HG02981 (cell line): Measurements from ENCODE around the gene FNDC5.

Experiments
- ATAC-seq: cut with Tn5 transposase; IDR thresholded peaks from one replicate; pipeline ENCODE4 v1.9.1; 2021; ENCODE audit warnings: mild to moderate bottlenecking, moderate library complexity; ENCODE audit not compliant: unreplicated experiment

Gene FNDC5

DNA sequence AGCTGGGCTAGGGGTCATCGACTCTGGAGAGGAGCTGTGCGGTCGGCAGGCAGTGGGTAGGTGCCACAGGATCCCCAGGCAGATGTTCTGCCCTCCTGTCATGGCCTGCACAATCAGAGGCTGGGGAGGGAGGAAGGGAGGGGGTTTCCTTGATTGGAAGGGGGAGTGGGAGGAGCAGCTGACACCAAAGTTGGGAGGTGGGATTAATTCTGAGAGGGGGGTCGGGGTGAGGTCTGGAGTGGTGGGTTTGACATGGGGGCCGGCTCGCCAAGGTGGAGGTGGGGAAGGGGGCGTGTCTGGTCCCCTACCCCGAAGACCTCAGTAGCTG, 14.9 kb upstream of the FNDC5 start:
- no peak for ATAC-seq

DNA sequence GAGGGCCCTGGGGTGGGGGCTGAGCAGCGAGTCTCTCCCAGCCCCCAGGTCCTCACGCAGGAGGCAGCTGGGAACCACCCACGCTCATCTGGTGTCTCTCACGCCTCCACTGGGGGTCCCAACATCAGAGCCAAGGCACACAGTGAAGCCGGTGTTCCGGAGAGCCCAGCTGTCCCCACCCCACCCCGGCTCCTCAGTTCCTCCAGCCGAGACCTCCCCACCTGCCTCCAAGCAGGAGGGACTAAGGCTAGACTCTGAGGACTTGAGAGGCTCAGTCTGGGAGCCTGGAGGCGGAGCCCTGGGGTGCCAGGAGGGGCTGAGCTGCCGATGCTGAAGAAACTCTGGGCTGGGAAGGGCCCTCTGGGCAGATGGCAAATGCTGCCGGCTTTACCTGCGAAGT, 14.0 kb upstream of the FNDC5 start:
- no peak for ATAC-seq

DNA sequence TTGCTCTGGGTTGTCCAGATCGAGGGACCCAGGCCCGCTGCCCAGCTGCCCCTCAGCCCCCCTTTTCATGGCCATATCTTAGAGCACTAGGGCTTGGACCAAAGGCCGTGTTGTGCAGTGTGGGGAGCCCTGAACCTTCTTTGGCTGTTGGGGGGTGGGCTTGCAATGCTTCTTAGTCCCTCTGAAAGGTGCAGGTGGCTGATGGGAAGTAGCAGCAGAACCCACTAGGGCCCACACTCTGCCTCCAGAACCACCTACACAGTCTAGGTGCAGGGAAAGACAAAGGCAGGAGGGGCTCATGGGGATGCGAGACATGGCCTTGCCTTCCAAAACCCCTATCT, 13.3 kb upstream of the FNDC5 start:
- no peak for ATAC-seq

DNA sequence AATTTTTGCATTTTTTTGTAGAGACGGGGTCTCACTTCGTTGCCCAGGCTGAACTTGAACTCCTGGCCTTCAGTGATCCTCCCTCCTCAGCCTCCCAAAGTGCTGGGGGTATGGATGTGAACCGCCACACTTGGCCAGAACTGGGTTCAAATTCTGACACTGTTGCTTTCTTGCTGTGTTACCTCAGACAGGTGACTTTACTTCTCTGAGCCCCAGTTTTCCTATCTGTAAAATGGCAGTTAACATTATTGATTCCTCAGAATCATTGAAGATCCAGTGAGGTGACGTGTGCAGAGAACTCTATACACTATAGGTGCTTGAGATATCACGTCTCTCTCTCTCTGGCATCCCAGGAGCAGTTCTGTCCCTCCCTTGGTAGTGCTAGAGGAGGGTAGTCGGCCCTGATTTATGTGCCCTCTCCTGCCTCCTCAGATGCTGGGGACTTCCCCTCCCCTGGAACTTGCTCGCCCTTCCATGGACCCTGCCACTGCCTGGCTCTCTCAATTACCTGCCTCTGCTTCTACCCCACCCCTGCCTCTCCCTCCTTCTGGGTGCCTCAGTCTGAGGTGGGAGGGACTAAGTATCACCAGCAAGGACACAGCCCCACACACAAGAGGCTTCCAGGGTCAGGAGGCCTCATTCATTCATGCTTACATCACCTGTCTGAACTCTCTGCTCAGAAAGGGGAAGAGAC, 12.8 kb upstream of the FNDC5 start:
- no peak for ATAC-seq

DNA sequence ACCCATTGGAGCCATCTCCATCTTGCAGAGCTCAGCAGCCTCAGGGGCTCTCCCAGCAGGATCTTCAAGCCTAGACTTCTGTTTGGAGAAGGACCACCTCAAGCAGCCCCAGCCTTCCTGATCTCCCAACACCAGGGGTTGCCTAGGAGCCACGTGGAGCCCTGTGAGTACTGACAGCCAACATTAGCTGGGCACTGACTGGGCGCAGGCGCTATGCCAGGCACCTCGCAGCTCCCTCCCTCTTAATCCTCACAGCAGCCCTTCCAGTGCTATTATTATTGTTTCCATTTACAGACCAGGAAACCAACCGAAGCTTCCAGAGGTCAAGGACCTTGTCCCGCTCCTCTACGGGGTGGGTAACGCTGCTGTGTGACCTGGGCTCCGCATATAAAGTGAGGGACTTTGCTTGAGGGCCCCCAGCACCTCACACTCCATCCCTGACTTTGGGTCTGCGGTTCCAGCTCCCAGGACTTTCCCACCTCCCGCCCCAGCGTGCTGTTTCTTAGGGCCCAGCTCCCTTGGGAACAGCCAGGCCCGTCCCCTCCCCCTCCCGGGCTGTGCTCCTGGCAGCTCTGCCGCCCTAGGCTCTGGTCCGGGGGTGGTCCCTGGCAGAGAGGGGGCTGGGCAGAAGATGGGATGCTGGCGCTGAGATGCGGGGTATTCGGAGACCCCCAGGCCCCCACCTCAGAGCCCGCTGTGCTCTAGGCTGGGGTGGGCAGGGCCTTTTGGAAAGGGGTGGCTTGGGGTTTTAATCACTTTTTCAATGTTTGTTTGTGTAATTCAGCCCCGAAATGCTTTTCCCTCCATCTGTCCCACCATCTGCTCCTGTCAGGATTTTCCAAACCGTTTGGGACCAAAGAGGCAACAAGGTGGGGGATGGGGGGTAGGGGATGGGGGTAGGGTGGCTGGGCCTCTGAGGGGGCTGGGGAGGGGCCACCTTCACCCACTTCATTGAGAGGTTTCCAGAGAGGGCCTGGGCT, 11.4 kb upstream of the FNDC5 start:
- ATAC-seq = no peak

DNA sequence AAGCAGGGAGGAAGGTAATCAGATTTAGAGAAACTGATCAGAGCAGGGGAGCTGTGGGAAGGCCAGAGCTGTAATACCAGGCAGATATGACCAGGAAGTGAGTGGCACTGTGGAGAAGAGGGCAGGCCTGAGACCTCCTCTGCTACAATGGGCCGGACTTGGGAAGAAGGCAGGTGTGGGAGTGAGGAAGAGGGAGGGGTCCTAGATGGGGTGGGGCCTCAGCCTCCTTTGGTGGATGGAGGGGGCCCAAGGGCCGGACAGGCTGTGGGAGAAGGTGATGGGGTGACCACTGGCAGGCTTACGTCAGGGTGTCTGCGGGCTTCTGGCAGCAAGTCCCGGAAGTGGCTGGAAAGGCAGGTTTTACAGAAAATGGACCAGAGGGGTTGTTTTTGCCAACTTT, 10.6 kb upstream of the FNDC5 start:
- no peak for ATAC-seq

DNA sequence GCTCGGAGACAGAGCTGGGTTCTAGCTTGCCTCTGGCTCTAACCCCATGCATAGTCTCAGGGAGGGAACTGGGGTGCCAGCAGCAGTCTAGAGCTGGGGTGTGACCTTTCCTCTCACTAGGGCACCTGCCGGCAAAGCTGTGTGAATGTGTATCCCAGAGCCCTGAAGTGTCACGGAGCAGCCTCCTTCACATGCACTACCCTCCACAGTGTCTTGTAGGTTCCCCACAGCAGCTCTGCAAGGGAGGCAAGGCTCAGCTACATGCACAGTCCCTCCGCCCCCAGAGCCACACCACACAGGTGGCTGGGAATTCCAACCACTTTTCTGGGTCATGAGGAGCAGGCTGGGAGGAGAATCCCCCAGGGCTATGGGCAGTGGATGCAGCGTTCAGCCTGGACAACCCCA, 7.9 kb upstream of the FNDC5 start:
- no peak for ATAC-seq

DNA sequence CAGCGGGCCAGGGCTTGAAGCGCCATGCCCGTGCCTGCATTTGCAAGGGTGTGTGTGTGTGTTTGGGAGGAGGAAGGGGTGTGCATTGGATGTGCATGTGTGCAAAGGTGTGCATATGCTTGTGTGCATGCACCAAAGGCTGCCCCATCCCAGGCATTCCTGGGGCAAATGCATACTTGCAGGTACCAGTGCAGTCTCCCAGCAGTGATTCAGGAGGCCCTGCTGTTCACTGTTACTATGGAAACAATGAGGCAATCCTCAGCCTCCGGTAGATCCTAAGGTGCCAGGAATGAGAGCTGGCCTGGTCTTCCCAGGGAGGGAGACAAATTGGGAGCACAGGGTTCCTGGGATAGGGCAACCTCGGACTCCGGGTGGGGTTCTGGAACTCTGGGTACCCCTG, 7.5 kb upstream of the FNDC5 start:
- ATAC-seq = no peak

DNA sequence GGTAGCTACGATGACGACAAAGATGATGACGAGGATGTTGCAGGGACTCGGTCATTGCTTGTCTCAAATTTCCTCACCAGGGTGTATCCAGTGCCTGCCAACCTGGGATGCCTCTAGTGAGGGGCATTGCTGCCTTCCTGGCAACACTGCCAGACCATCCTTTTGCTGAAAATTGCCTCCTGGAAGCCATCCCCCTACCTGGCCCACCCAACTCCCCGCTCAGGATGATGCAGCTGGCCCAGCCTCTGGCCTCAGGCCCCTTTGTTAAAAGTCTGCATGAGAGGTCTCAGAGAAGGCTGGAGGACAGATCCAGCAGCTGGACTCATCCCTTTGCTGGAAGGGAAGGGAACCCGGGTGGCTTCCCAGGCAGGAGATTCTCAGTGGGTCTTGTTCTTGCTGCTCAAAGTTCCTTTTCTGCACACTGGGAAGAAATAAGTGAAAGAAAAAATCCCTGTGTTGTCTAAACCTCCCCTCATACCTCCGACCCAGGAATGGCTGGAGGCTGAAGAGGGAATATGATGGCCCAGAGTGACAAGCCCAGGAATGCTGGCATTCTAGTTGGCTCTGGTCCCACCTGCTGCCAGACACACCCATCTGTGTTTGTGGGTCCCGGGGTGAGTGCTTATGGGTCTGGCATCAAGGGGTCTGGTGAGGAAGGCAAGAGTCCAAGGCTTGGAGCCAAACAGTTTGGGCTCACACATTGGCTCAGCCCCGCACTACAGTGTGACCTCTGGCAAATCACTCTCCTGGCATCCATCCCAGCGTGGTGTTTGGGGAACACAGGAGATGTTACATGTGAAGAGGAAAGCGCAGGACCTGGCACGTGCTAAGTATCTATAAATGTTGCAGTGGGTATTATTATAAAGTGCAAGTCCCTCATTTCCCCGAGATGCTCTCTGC, 6.7 kb upstream of the FNDC5 start:
- no peak for ATAC-seq

DNA sequence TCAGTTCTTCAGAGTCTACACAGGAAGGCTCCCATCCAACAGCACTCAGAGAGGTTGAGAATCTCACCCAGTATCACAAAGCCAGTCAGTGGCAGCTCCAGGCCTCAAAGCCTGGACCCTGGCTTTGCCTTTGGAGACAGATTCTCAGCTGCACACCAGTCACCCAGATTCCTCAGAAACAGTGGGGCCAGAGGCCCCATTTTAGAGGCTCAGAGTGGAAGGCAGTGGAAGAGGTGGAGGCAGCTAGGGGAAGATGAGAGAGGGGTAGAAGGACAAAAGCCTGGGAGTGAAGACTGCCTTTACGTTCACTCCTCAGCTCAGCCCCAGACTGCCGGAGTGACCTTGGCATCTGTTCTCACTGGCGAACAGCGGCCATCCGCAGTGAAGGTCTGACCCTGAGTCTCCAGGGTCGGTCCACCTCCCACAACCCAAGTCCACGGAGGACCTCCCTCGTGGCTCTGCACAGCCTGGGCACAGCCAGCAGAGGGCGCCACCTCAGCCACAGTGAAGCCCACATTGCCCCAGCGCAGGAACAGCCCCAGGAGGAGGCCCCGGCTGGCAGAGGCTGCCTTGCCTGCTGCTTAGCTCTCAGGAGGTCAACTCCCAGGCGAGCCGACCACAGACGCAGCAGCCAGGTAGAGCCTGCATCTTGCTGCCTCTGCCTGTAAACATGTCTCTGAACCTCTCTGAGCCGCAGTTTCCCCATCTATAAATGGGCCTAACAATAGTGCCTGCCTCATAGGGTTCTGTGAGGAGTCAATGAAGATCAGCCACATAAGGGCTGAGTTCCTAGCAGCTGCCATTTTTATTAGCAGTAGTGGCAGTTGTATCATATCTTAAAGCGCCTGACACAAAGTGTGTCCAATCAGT, 5.9 kb upstream of the FNDC5 start:
- no peak for ATAC-seq

DNA sequence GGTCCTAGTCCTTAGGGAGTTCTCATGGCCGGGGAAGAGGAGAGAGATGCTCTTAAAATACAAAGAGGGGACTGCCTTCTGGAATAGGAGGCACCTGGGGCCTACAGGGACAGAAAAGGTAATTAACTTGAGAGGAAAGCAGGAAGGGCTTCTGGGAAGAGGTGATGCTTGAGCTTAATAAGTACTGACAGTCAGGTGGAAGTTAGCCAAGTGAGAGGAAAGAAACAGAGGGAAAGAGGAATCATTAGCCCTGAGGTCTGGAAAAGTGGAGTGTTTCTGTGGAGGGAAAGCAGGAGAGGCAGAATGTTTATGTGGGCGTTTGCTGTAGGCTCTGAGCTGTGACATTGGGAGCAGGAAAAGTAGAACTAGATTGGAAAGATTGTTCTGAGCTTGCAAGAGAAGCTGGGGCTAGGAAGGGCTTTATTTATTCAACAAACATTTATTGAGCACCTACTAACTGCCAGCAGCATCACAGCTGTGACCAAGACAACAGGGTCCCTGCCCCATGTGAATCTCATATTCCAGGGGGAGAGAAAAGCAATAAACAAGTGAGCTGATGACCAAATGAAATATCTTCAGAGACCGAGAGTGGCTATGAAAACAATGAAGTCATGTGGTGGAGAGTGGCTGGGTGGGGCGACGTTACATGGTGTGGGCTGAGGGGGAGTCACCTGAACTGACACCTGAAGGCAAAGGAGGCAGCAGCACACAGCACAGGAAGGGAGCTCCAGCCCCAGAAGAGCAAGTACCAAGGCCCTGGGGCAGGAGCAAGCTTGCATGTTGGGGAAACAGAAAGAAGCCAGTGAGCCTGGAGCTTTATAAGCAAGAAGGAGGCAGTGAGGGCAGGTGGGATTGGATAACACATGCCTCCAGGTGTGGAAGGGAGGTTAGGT, 4.4 kb upstream of the FNDC5 start:
- ATAC-seq = no peak

DNA sequence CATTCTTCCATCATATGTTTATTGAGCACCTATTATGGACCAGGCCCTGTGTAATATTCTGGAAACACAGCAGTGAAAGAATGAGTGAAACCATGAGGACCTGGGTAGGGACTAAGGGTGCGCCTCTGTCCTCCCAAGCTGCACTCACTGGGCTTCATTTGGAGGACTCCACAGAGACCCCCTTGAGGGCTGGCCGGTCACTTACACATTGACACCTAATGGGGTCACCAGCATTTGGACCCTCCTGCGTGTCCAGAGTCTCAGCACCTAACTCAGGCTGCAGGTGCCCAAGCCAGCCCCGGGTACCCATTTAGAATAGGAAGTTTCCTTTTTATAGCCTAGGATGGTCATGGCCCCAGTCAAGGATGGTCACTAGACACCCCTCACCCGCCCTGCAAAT, 2.8 kb upstream of the FNDC5 start:
- no peak for ATAC-seq

DNA sequence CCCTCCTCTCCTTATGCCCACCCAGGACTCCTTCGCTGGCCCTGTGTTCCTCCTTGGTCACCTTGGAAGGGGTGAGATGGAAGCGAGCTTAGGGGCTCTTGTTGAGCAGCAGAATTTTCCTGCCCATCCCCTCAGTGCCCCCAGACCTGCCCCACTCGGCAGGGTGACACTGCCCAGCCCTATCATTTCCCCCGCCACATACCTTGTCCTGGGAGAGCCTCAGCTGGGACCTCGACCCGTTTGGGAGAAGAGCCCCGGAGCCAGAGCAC, 1.4 kb upstream of the FNDC5 start:
- ATAC-seq = no peak

DNA sequence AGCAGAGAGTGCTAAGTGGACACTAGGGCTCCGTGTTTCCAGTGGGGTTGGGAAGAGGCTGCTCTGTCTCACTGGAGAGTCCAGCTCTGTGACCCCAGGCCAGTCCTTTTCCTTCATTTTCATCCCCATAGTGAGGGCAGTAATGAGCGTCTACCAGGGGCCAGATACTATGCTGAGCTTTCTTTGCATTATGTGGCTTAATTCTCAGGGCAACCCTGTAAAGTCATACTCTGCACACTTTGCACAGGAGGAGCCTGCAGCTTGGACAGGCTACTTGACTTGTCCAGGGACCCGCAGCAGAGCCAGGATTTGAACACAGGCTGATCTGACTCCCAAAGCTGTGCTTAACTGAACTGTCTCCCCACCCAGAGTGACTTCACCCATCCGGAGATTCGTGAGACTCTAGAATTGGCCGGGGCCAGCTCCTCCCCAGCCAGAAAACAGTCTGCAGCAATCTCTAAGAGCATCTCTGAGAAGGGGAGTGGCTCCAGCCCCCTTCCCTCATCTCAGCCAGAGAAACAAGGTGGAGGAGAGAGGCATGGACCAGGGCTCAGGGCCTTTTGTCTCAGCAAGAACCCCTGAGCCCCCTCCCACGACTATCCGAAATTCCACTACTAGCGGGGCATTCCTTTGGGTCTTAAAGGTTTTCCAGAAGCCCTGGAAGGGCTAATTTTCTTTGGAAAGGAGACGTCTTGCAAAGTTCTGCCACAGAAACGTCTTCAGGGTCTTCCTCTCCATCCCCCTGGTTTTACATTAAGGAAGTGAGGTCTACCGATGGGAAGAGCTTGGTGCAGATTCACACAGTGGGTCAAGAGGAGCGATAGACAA, 866 bp upstream of the FNDC5 start:
- ATAC-seq = no peak

DNA sequence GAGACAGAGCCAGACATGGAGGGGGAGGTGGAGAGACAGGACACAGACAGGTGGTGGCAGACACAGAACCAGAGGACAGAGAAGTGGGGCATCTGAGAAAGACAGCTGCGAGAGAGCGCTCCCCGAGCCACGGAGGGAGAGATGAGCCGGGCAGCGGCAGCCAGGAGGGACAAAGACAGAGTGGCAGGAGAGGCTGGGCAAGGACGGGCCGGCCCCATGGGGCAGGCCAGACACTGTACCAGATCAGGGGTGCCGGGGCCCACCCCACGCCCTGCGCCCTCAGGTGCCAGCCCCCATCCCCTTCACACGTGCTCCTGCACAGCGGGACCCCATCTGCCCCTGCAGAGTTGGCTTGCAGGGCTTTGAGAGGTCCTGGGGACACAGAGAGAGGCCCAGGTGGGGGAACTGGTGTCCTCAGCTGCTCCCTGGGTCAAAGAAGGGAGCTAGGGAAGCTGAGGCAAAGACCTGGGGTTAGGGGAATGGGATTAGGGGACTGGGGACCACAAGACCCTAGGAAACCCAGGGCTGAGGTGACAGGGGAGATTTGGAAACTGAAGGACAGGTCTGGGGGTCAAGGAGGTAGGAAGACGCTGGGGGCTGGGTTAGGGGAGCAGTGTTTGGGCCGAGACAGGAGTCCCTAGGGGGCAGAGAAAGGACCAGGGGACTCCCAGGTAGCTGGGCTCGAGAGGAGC, 643 bp downstream of the FNDC5 start:
- no peak for ATAC-seq

DNA sequence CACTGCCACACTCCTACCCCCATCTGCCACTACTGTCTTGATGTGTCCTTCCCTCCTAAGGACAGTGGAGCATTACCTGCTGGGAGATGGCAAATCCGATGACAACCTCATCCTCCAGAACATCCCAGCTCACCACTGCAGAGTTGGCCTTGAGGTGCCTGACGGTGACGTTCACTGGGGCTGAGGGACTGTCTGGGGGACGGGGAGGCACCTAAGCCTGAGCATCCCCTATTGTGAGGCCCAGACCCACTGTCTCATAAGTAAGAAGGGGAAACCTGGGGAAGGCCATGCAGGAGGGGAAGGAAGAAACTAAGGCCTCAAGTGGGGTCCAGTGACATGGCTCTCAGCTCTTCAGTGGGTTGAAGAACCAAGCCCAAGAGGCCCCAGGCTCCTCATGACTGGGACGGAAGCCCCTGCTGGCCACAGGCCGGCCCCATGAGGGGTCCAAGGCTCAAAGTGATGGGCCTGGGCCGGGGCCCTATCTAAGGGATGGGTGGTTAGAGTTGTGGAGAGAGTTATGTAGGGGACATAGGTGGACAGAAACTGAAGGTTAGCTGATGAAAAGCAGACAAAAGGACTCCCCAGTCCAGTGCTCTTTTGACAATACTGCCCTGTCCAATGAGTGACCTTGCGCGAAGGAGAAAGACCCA, 1.8 kb downstream of the FNDC5 start:
- ATAC-seq = no peak

DNA sequence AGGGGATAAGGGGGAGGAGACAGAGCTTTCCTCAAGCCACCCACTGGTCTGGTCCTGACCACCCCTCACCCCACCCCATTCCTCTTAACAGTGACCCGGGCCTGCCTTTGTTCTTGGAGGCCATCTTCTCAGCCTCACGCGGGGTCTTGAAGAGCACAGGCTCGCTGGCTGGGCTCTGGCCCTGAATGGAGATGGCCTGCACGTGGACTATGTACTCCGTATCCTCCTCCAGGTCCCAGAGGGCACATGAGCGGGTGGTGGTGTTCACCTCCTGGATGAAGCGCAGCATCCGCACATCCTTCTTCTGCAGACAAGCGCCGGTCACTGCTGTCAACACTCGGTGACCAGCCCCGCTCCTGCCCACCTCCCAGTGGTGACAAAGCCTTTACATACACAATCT, 2.6 kb downstream of the FNDC5 start:
- ATAC-seq = no peak

DNA sequence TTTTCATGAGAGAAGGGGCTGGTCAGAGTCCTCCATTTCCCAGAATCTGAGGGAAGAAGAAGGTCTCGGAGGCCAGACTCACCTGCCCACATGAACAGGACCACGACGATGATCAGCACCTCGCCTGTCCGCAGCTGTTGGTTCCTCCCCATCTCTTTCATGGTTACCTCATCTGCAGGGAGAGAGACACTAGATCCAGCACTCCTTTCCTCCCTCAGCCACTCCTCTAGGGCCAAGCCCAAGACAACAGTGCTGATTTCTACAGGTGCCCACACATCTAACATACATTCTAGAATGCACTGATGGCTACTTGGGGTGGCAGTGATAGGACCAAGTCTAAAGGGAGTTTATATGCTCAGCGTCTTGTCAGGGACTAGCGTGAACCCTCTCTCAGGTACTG, 3.0 kb downstream of the FNDC5 start:
- ATAC-seq = no peak
